Panc1 (cell line): ENCODE results near the gene STK39.

Experiments
- POLR2AphosphoS5 ChIP-seq: IDR thresholded peaks from 2 replicates; pipeline ENCODE4 v1.6.1; 2012; ENCODE audit warnings: mild to moderate bottlenecking, low read depth, low read length, moderate library complexity
- SIN3A ChIP-seq: IDR thresholded peaks from 2 replicates; pipeline ENCODE4 v1.6.1; 2012; ENCODE audit warnings: low read depth, mild to moderate bottlenecking, low read length, moderate library complexity, borderline replicate concordance; ENCODE audit not compliant: insufficient read depth
- TF ChIP-seq, protein P1 (sequence below): fragments of 450-650 bp; IDR thresholded peaks from 2 replicates; pipeline ENCODE4 v1.5.1; 2017; ENCODE audit warnings: mild to moderate bottlenecking
- TF ChIP-seq, protein P2 (sequence below), 2 experiments: IDR thresholded peaks; 2 replicates each; pipeline ENCODE4 v1.6.1; 2011 to 2012; ENCODE audit warnings: low read depth in 2 of 2, control low read depth in 1 of 2, low read length in 1 of 2, mild to moderate bottlenecking in 1 of 2, moderate library complexity in 1 of 2; ENCODE audit not compliant: insufficient read depth in 1 of 2

GRCh38 chr2:168052773-168053172, 194.6 kb downstream of the STK39 start:
- TF ChIP-seq, protein P1, sequence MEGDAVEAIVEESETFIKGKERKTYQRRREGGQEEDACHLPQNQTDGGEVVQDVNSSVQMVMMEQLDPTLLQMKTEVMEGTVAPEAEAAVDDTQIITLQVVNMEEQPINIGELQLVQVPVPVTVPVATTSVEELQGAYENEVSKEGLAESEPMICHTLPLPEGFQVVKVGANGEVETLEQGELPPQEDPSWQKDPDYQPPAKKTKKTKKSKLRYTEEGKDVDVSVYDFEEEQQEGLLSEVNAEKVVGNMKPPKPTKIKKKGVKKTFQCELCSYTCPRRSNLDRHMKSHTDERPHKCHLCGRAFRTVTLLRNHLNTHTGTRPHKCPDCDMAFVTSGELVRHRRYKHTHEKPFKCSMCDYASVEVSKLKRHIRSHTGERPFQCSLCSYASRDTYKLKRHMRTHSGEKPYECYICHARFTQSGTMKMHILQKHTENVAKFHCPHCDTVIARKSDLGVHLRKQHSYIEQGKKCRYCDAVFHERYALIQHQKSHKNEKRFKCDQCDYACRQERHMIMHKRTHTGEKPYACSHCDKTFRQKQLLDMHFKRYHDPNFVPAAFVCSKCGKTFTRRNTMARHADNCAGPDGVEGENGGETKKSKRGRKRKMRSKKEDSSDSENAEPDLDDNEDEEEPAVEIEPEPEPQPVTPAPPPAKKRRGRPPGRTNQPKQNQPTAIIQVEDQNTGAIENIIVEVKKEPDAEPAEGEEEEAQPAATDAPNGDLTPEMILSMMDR: no peak
- TF ChIP-seq, protein P2, sequence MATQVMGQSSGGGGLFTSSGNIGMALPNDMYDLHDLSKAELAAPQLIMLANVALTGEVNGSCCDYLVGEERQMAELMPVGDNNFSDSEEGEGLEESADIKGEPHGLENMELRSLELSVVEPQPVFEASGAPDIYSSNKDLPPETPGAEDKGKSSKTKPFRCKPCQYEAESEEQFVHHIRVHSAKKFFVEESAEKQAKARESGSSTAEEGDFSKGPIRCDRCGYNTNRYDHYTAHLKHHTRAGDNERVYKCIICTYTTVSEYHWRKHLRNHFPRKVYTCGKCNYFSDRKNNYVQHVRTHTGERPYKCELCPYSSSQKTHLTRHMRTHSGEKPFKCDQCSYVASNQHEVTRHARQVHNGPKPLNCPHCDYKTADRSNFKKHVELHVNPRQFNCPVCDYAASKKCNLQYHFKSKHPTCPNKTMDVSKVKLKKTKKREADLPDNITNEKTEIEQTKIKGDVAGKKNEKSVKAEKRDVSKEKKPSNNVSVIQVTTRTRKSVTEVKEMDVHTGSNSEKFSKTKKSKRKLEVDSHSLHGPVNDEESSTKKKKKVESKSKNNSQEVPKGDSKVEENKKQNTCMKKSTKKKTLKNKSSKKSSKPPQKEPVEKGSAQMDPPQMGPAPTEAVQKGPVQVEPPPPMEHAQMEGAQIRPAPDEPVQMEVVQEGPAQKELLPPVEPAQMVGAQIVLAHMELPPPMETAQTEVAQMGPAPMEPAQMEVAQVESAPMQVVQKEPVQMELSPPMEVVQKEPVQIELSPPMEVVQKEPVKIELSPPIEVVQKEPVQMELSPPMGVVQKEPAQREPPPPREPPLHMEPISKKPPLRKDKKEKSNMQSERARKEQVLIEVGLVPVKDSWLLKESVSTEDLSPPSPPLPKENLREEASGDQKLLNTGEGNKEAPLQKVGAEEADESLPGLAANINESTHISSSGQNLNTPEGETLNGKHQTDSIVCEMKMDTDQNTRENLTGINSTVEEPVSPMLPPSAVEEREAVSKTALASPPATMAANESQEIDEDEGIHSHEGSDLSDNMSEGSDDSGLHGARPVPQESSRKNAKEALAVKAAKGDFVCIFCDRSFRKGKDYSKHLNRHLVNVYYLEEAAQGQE (IDR thresholded peaks at IDR 0.05; ENCODE audit: insufficient read depth in 1 of 2, low read depth in 2 of 2, low read length in 1 of 2): no peak
- TF ChIP-seq POLR2AphosphoS5 (no peak), SIN3A (no peak)
